ENCODE data around the gene SMAD4. TPM values are rescaled to one million over a fixed set of nuclear protein-coding genes. Genes with fewer than 3 reads are reported as not detected.

The SMAD4 gene
- total RNA-seq, 1 experiment from 2014 or later = 96.3 TPM

DNA sequence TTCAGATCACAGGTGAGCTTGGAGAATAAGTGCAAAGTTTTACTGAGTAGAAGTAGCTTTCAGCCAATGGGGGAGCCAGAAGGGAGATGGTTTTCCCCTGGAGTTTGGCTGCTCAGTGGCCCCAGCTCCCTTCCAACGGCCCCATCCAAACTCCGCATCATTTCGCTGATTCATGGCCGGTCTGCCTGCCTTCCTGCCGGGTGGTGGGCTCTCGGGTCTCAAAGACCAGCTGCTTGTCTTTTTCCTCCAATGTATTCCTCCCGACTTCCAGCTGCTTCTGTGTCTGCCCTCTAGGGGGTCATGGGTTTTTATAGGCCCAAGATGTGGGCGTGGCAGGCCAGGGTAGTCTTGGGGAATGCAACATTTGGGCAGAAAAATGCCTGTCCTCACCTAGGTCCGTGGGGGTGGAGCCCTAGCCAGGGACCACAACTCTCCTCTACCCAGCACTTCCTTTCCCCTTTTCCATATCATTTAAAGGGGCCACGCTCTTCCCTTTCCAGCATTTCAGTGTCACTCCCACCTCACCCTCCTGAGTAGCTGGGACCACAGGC lies 94.0 kb downstream of the SMAD4 start:
- Histone ChIP-seq H3K4me3 (replicated peaks in 1 of 2; ENCODE audit: low read depth in 1 of 2, low read length in 2 of 2) (no peak overlapping the region), H3K27me3 (ENCODE audit: insufficient read depth, low read length) (no peaks in the 10 kb centered on the region), H3K4me1 (ENCODE audit: control insufficient read depth in 1 of 2, insufficient read depth in 2 of 2, low read length in 2 of 2) (no peaks in the 10 kb centered on the region), H3K9me2 (ENCODE audit: insufficient read depth) (no peaks in the 10 kb centered on the region), H3K79me2 (ENCODE audit: insufficient read depth, low read length) (no peaks in the 10 kb centered on the region), H3K9me3 (ENCODE audit: control insufficient read depth in 1 of 2, insufficient read depth in 1 of 2, low read depth in 1 of 2, low read length in 2 of 2) (no peaks in the 10 kb centered on the region), H2AFZ (ENCODE audit: low read depth, low read length, poor library complexity, severe bottlenecking) (no peak overlapping the region), H3K9ac (ENCODE audit: low read length) (no peak overlapping the region), H3K4me2 (ENCODE audit: low read length) (no peak overlapping the region), H4K20me1 (ENCODE audit: insufficient read depth) (no peaks in the 10 kb centered on the region), H3K27ac (ENCODE audit: low read depth, low read length) (no peak overlapping the region), H3K36me3 (ENCODE audit: control insufficient read depth in 1 of 2, insufficient read depth in 2 of 2, low read length in 2 of 2) (no peaks in the 10 kb centered on the region)
- CTCF ChIA-PET = interaction anchor here (1.2 kb wide), 1 partner anchor 13 kb away, joined by 3 read pairs; no protein-coding TSS in a partner anchor
- RAD21 ChIA-PET (ENCODE audit: low non-redundant PET in 1 of 2, low total read pairs in 2 of 2, uncharacterized antibody in 2 of 2, unreplicated experiment in 2 of 2) = no interaction called here
- DNase-seq (ENCODE audit: low read depth, low spot score) = no peak
- POLR2A ChIA-PET = no interaction called here
- no peak for ATAC-seq
- intact Hi-C loops (cut with micrococcal nuclease) = no loop called here
- no TSS peak for BruUV-seq (replicated peaks)
- TF ChIP-seq CEBPB (IDR thresholded peaks at IDR 0.05; ENCODE audit: low read depth) = no peak
- TF ChIP-seq SIN3A (IDR thresholded peaks at IDR 0.05; ENCODE audit: low read depth) = no peak

DNA sequence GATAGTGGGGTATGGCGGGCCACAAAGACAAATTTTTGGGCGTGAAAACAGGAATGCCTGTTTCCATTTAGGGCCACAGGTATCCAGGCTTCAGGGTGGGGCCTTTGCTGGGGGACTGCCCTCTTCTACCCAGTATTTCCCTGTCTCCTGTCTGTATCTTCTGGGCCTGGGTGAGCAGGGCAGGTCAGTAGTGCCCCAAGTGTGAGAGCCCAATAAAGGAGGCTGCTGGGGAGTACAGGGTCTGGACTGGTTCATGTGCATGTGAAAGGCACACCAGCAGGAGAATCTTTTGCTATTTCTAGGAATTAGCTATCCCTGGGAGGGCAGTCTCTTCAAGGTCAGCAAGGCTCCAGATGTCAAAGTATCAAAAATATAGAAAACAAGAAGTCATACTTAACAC lies 96.0 kb downstream of the SMAD4 start:
- no peaks in the 10 kb centered on the region for H3K9me3 ChIP-seq (ENCODE audit: control insufficient read depth in 1 of 2, insufficient read depth in 1 of 2, low read depth in 1 of 2, low read length in 2 of 2)
- H3K9ac ChIP-seq (ENCODE audit: low read length) = no peak overlapping the region
- POLR2A ChIA-PET = no interaction called here
- no peaks in the 10 kb centered on the region for H3K27me3 ChIP-seq (ENCODE audit: insufficient read depth, low read length)
- H2AFZ ChIP-seq (ENCODE audit: low read depth, low read length, poor library complexity, severe bottlenecking) = no peak overlapping the region
- RAD21 ChIA-PET (ENCODE audit: low non-redundant PET in 1 of 2, low total read pairs in 2 of 2, uncharacterized antibody in 2 of 2, unreplicated experiment in 2 of 2) = no interaction called here
- CTCF ChIA-PET = no interaction called here
- no peak overlapping the region for H3K27ac ChIP-seq (ENCODE audit: low read depth, low read length)
- H3K36me3 ChIP-seq (ENCODE audit: control insufficient read depth in 1 of 2, insufficient read depth in 2 of 2, low read length in 2 of 2) = no peaks in the 10 kb centered on the region
- H4K20me1 ChIP-seq (ENCODE audit: insufficient read depth) = no peaks in the 10 kb centered on the region
- no peak overlapping the region for H3K4me2 ChIP-seq (ENCODE audit: low read length)
- no peak for ATAC-seq
- BruUV-seq (replicated peaks) = no TSS peak
- TF ChIP-seq ZFX (IDR thresholded peaks at IDR 0.05) = no peak
- TF ChIP-seq, protein P1, sequence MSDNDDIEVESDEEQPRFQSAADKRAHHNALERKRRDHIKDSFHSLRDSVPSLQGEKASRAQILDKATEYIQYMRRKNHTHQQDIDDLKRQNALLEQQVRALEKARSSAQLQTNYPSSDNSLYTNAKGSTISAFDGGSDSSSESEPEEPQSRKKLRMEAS (IDR thresholded peaks at IDR 0.05) = no peak
- TF ChIP-seq TCF7L2 (IDR thresholded peaks at IDR 0.05; ENCODE audit: borderline replicate concordance, extremely low read depth, insufficient read depth, insufficient read length) = no peak
- TF ChIP-seq, protein P2, sequence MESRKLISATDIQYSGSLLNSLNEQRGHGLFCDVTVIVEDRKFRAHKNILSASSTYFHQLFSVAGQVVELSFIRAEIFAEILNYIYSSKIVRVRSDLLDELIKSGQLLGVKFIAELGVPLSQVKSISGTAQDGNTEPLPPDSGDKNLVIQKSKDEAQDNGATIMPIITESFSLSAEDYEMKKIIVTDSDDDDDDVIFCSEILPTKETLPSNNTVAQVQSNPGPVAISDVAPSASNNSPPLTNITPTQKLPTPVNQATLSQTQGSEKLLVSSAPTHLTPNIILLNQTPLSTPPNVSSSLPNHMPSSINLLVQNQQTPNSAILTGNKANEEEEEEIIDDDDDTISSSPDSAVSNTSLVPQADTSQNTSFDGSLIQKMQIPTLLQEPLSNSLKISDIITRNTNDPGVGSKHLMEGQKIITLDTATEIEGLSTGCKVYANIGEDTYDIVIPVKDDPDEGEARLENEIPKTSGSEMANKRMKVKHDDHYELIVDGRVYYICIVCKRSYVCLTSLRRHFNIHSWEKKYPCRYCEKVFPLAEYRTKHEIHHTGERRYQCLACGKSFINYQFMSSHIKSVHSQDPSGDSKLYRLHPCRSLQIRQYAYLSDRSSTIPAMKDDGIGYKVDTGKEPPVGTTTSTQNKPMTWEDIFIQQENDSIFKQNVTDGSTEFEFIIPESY (IDR thresholded peaks at IDR 0.05; ENCODE audit: extremely low read depth, insufficient replicate concordance, low read length) = no peak
- H3K4me3 ChIP-seq (replicated peaks in 1 of 2; ENCODE audit: low read depth in 1 of 2, low read length in 2 of 2) = no peak overlapping the region
- intact Hi-C loops (cut with micrococcal nuclease) = no loop called here
- DNase-seq (ENCODE audit: low read depth, low spot score) = no peak
- no peaks in the 10 kb centered on the region for H3K4me1 ChIP-seq (ENCODE audit: control insufficient read depth in 1 of 2, insufficient read depth in 2 of 2, low read length in 2 of 2)
- H3K9me2 ChIP-seq (ENCODE audit: insufficient read depth) = no peaks in the 10 kb centered on the region
- no peaks in the 10 kb centered on the region for H3K79me2 ChIP-seq (ENCODE audit: insufficient read depth, low read length)

Data from HCT116 (cell line).